HG03066 (cell line): ENCODE data around the gene NECTIN3.

Experiments
- ATAC-seq: cut with Tn5 transposase; IDR thresholded peaks from one replicate; pipeline ENCODE4 v1.9.1; 2021; ENCODE audit warnings: low read depth; ENCODE audit not compliant: unreplicated experiment

The NECTIN3 gene

GRCh38 chr3:111071257-111072030, at the start of gene NECTIN3:
Gene NECTIN3 (plus strand): TSS chr3:111071816. CDS start chr3:111072018, 202 bp downstream.
- peak; percentile 75 for ATAC-seq

GRCh38 chr3:111027868-111028267, 43.7 kb upstream of the NECTIN3 start:
- ATAC-seq = no peak

GRCh38 chr3:111031538-111031937, 40.1 kb upstream of the NECTIN3 start:
- no peak for ATAC-seq

GRCh38 chr3:111032677-111033076, 38.9 kb upstream of the NECTIN3 start:
- no peak for ATAC-seq

GRCh38 chr3:111033470-111034050, 38.1 kb upstream of the NECTIN3 start:
- no peak for ATAC-seq

- ATAC-seq = no peak
These were observed 36.3 kb upstream of the NECTIN3 start for GRCh38 chr3:111035316-111035715.

GRCh38 chr3:111035902-111036301, 35.7 kb upstream of the NECTIN3 start:
- ATAC-seq = no peak

- ATAC-seq = no peak
These were observed 30.7 kb upstream of the NECTIN3 start for GRCh38 chr3:111040959-111041358.

GRCh38 chr3:111045564-111045963, 26.1 kb upstream of the NECTIN3 start:
- ATAC-seq = no peak

GRCh38 chr3:111047042-111047441, 24.6 kb upstream of the NECTIN3 start:
- no peak for ATAC-seq

- no peak for ATAC-seq
These were observed 23.7 kb upstream of the NECTIN3 start for GRCh38 chr3:111047812-111048435.

- no peak for ATAC-seq
These were observed 20.3 kb upstream of the NECTIN3 start for GRCh38 chr3:111051354-111051753.

- ATAC-seq = no peak
These were observed 3.0 kb upstream of the NECTIN3 start for GRCh38 chr3:111068574-111068973.

- no peak for ATAC-seq
These were observed 1.4 kb upstream of the NECTIN3 start for GRCh38 chr3:111069974-111070771.

- no peak for ATAC-seq
These were observed 802 bp upstream of the NECTIN3 start for GRCh38 chr3:111070772-111071256.

- peak; percentile 14 for ATAC-seq
These were observed 660 bp downstream of the NECTIN3 start for GRCh38 chr3:111072031-111072921.

GRCh38 chr3:111073218-111073617, 1.6 kb downstream of the NECTIN3 start:
- no peak for ATAC-seq

- ATAC-seq = no peak
These were observed 5.1 kb downstream of the NECTIN3 start for GRCh38 chr3:111076732-111077131.

- ATAC-seq = no peak
These were observed 5.8 kb downstream of the NECTIN3 start for GRCh38 chr3:111077369-111077768.

- no peak for ATAC-seq
These were observed 8.8 kb downstream of the NECTIN3 start for GRCh38 chr3:111080413-111080812.
